ENCODE data around the gene TBX4.
"Not testable (repeated sequence)": the region's sequence is repeated elsewhere in the genome, so short reads cannot be mapped to it uniquely, and the experiment has no call there.

TBX4 gene

DNA sequence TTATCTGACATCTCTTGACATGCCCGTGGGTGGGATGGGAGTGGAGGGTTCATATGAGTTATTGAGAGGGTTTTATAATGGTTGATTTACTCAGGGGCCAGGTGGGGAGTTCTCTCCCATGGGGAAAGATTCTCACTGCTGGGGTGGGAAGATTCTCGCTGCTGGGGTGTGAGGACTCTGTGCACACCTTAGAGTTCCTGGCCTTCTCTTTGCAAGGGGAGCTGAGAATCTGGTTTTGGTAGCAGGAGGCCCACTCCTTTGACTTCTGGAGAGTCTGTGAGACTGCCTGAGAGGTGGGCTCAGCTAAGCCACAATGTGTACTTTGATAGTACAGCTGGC, 31.5 kb downstream of the TBX4 start:
- no peak for DNase-seq (ENCODE audit: low read depth)

DNA sequence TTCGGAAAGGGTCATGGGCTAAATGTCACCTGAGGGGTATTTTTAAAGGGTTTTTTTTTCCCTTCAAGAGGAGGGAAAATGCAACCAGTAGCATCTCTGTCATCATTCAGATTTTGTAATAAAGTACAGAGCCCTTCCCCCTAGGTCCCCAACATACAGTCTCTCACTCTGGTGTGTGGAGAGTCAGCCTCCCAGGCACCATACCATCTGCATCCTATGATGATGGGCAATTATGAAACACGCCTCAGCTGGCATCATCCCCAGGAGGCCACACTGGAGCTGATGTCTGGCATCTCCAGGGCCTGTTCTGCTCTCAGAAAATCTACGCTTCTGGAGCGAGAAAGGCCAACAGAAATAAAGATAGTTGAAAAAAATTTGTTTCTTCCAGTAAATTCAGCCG, 32.0 kb downstream of the TBX4 start:
- no peak for DNase-seq (ENCODE audit: low read depth)

GRCh38 chr17:61485067-61485775, 33.0 kb downstream of the TBX4 start:
- DNase-seq (ENCODE audit: low read depth) = no peak

DNA sequence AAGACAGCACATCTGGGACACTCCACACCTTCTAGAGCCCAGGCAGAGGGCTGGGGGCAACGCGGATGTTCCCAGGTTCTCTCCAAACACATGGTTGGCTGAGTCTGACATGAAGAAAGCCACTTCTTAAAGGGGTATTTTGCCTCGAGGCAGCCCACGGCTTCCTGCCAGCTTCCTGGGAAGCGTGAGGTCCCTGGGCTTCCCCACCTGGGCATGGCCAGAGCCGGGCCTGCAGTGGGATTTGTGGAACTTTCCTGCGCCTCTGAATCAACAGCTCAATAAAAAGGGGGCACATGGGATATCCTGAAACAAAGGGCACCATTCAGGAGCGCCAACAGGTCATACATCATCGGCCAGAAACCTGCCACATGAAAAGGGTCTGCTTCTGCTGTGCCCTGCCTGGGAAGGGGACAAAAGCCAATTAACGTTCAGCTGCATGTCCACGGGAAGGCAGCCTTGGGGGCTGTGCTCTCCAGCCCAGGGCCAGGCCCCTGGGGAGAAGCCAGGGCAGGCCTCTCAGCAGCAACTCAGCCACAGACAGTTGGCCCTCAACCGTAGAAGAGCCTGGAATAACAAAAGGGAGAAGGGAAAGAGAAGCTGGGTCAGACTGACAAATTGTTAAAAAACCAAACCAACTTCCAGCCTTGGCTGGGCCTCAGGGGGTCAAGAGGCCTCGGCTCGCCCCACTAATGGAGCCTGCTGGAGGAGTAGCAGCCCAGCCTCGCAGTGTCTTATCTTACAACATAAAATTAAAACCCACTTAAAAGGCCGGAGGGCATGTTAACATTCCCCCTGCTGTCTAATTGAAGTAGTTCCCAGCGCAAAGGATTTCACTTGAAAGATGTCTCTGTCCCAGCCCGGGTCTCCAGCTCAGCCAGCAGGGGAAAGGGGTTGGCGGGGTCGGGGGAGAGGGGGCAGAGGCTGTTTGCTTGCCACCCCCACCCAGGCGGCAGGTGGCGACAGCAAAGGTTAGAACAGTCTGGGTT, 34.2 kb downstream of the TBX4 start:
- DNase-seq (ENCODE audit: low read depth) = no peak

DNA sequence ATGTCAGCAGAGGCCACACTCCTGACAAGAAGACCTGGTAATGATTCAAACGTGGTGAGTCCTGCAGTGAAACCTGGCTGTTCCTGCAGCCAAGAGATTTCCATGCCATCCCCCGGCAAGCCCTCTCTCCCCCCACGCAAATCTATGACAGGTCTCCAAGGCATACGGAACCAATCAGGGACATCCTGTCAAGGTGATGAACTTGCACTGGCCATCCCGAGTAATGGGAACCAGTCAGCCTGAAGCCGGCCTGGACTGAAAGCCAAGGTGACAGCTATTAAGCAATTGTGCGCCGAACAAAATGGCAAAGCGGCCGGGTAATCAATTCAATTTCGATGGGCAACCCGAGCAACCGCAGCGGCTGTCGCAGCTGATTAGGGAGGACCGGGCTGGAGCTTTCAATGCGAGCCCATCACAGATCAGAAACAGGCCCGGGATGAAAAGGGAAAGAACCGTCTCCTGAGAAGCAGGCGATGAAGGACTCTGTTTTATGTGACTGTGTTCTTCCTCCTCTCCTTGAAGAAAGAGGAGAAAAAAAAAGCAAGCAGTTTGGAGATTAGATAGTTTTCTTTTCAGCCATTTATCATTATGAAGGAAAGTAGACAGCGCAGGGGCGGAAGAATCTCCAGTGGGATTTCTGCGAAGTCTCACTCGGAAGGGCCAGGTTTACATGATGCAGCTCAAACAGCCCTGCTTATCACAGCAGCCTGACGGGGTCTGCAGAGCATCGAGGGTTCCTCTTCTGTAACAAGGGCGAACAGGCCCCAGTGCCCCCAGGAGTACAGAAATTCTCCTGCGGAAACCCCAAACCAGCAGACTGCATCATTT, 35.2 kb downstream of the TBX4 start:
- DNase-seq (ENCODE audit: low read depth) = no peak

DNA sequence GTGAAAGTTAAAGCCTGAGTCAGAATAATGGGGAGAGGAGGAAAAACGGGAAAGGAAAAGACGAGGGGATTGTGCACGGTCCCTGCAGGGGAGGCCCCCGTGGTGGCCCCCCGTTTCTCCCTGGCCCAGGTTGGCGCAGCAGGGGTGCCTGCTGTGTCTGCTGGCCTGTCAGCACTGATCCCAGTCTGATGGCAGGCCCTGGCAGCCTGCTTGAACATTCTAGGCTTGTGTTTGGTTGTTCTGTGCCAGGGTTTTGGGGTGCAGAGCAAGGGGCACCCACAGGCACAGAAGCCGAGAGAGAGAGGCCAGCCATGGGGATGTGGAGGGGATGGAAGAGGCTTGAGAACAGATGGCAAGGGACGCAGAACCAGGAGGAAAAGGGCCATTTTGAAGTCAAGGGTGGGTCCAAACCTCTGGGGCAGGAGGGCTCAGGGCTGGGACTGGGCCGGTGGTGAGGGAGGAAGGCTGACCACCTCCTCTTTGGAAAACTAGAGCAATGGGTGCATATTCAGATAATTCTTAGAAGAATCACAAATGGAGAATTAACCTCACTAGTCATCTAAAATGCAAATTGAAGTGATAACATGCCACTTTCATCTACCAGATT, 35.9 kb downstream of the TBX4 start:
- no peak for DNase-seq (ENCODE audit: low read depth)

DNA sequence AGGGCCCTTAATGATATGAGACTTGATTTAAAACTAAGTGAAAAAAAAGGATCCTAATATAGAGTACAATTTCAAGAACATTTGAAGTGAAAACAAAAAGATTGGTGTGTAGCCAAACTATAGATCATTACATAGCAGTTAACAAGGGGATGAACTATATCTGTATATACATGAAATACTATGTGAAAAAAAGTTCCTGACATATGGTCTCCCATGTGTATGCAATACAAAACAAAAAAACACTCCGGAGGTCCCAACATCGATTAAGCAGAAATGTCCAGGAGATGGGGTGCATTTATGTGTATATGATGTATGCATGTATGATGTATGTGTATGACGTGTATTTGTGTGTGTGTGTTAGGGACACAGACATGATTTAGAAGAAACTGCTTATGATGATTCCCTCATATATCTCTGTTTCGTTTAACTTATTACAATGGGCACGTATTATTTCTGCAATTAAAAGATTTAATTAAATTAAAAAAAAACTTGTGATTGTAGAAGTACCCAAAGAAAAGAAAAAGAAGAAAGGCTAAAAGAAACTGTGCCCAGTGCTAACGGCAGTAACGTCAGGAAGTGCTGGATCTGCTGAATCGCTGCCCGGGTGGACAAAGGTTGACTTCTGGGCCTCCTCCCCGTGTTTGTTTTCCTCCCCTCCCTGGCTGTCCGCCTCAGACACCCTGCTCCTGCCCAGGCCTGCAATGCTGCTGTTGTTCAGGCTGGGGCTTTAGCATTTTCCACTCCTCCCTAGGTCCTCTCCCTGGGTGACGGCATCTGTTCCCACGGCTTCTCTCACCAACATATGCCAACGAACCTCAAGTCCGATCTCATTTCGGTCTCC, 36.9 kb downstream of the TBX4 start:
- no peak for DNase-seq (ENCODE audit: low read depth)

DNA sequence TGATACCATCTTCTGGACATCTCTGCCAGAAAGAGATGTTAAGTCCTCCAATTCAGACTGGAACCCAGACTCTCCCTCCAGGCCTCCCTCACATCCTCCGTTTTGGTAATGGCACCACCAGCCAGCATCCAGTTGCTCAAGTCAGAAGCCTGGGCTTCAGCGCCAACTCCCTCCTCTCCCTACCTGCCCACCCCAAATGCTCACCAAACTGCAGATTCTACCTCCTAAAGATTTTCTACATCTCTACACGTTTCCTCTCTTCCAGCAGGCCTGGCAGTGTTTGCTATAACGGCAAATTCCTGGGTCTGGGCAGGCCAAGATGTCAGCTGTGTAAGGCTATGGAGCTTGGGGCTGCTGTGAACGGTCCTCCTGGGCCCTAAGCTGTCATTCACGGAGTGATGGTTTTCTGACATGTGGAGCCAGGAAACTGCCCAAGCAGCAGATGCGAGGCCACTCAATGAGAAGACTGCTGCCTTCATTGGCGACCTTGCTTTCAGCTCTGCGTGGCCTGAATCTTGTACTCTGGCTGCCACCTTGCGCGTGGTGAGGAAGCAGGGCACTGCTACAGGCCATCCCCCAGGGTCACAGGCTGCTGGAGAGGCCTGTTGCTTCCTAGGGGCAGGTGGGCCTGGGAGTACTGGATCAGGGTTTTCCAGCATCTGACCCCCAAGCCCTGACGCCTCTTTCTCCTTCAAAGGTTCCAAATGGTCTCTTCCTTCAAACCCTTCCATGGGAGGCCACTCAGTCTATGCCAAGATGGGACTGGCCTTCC, 37.7 kb downstream of the TBX4 start:
- no peak for DNase-seq (ENCODE audit: low read depth)

DNA sequence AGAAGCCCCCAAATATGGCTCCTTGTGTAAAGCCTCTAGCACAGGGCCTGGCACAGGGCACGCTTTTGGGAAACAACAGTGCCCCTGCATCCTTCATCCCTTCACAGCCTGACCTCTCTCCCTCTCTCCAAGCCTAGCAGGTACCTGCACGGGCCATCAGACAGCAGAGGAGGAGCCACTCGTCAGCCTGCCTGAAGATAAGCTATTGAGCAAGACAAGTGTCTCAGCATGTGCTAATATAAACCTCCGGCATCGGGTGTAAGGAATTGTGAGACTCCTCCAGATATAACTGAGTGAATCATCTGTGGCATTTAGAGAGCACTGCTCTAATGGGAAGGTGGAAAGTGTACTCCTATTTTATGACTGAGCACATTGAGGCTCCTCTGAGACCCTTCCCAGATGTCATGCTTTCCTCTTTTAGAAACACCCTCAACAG, 38.3 kb downstream of the TBX4 start:
- DNase-seq (ENCODE audit: low read depth) = no peak

DNA sequence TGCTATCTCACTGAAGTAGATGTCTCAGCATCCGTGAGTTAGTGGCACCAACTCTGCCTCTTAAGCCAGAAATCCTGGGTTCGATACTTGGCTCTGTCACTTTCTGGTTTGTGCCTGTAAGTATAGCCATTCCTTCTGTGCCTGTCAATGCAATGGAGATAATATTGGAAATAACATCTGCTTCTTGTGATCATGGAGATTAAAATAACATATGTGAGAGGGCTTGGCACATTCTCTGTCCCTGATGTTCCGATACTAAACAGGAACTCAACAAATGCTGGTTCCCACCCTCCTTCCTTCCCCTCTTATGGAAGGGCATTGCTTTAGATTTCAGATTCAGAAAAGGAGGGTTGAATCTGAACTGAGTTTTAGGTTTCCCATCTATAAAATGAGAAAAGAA, 39.8 kb downstream of the TBX4 start:
- DNase-seq (ENCODE audit: low read depth) = no peak

GRCh38 chr17:61492759-61493526, 40.7 kb downstream of the TBX4 start:
- DNase-seq (ENCODE audit: low read depth) = no peak

DNA sequence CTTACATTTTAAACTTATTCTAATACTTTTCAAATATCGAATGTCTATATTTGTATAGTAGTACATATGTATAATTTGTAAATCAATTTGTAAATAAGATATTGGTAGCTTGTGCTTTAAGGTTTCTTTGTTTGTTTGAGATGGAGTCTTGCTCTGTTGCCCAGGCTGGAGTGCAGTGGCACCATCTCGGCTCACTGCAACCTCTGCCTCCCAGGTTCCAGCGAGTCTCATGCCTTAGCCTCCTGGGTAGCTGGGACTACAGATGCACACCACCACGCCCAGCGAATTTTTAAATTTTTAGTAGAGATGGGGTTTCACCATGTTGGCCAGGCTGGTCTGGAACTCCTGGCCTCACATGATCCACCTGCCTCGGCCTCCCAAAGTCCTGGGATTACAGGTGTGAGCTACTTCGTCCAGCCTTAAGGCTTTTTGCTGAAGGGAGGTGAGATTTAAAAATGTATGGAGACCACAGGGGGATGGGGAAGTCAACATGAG, 41.7 kb downstream of the TBX4 start:
- DNase-seq (ENCODE audit: low read depth) = not testable (repeated sequence)

DNA sequence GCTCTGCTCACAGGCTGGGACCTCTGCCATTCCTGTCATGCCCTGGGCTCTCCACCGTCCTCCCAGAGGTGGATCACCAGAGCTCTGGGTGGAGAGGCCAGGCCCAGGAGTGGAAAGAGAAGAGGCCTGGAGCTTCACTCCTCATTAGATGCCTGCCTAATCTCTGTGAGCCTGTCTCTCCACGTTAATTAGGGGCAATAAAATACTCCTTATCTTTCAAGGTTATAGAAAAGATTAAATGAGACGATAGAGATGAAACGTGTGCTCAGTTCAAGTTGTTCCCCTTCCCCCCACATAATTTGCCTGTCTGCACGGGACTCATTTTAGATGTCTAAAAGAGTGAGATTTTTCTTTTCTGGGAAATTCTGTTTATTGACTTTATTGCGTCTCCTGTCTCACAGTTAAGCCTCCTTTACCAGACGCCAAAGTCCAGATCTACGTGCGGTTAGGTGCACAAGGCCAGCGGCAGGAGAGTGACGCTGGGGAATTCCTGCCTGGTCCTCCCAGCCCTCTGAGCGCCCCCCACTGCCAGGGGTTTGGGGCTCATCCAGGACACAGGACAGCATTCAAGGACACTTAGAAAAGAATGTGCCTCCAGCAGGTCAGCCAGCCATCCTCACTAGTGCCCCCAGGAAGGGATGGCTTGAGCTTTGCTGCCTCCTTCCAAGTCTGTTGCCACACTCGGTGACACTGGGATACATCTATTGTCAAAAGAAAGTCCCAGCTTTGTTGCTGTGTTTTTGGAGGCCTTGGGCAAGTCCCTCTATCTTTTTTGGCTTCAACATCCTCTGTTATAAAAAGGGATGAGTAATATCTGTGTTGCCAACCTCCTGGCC, 42.3 kb downstream of the TBX4 start:
- DNase-seq (ENCODE audit: low read depth) = no peak

DNA sequence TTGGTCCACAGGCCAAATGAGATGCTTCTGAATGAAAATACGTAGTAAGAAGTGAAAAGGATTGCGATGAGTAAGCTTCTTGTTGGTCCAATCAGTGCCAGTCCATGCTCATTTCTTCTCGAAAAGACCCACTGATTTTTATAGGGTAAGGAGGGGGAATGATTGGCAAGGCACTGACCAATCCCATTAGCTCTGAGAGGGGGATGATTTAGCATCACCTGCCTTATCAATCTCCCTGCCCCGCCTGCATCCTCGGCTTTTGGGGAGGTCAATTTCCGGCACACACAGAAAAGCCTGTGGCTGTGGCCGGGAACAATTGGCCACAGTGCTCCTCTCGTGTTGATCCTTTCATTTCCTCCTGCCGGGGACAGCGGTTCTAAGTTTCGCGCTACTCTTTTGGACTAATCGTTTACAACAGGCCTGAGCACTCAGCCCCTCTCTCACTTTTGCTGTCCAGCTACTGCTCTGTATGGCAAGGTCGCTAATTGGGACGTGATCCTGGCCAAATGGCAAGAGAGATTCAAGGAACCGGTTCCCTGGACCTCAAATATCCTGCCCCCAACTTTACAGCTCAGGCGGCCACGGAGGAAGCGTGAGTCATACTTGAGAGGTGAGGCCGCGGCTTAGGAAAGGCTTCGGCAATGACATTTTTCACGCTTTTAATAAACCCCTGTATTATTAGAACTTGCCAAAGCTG, 43.1 kb downstream of the TBX4 start:
- DNase-seq (ENCODE audit: low read depth) = no peak

DNA sequence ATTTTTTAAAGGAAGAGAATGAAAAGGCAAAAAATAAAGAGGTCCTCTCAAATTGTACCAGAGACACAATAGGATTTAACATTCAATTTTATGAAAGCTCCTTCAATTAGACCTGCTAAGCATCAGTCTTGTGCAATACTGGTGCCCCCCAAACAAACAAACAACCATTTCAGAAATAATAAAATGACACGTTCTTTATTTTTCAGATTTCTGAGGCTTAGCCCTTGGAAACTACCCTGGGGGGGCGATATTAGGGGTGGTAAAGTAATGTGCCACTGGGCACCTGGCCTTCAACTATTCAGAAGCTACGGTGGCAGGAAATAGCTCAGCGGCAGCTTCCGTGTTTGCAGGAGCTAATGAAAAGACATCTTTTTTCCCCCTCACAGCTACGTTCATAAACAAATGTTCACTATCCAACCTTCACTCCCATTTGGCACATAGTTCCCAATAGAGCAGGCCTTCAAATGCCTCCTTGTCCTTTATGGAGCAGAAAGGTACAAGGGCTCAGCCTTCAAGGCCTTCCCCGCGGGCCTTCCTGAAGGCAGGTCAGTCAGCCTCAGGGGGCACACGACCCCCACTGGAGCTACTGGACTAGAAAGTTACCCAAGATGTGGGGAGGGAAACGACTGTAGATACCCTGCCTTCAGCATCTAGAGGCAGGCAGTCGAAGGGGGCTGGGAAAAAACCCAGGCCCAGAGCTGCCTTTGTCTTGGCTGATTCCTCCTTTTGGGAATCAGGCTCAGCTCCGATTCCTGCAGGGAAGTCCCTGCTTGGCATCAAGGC, 44.1 kb downstream of the TBX4 start:
- no peak for DNase-seq (ENCODE audit: low read depth)

GRCh38 chr17:61496957-61497653, 44.9 kb downstream of the TBX4 start:
- DNase-seq (ENCODE audit: low read depth) = no peak
